GM18868 (cell line): ENCODE results near the gene RPS21.

ENCODE experiments used
- ATAC-seq: cut with Tn5 transposase; IDR thresholded peaks from one replicate; pipeline ENCODE4 v1.9.1; 2021; ENCODE audit warnings: mild to moderate bottlenecking, moderate library complexity; ENCODE audit not compliant: unreplicated experiment

RPS21 gene

DNA sequence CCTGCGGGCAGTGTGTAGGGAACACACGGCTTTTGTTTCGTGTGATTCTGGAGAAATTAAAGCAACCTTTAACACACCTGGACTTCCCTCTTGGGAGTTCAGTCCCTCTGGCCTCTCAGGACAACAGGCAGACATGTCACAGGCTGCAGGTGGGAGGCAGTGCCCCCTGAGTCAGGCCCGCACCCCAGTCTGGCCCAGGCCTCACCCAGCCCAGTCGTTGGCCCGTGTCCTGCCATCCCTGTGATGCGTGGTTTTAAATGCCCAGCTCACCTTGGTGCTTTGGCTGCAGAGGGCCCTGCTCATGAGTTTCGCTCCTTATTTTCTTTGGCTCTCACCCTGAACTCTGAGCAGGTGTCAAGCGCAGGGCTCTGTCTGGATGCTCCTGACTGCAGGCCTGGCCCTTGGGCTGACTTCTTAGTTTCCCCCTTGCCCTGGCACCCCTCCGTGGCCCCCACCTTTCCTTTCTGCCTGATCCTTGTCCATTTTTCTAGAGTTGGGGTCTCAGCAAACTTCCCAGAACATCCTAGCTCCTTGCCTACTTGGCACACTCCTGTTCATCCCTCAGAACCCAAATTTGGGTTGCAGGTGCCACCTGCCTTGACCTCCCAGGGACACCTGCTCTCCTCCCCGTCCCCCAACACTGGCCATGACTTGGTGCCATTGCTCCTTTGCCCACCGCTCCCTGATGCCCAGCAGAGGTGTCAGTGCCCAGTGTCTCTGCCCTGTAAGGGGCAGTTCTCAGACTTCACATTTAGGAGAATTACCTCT is 22.4 kb downstream of the RPS21 start:
- no peak for ATAC-seq

DNA sequence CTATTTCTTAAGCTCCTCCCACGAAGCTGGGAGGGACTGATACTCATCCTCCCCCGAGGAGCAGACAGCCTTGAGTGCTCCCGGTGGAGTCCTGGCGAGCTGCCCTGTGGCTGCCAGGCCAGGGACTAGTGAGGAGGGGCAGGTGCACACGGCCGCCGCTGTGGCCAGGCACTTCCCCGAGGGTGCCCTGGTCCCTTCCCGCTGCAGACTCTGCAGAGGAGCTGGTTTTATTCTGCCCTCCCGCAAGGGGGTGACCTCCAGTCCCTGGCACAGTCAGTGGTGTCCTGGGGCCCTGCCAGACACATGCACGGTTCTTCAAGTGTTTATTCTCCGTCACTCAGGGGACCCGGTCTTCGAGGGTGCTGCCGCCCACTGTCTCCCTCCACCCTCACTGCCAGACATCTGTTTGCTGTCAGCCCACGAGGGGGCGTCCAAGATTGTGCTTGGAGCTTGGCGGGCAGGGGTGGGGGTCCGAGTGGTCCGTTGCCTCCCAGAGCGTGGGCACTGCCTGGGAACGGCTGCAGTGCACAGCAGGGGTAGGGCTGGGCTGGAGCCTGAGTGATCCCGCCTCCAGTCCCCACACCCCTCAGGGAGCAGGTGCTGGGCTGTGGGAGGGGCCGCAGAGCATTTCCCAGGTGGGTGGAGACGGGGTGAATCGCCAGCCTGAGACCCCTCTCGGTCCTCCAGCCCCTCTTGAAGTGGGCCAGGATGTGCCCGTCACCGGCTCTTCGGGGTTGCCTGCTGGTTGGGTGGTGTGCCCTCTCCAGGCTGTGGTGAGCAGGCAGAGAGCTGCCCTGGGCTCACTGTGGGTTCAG is 23.2 kb downstream of the RPS21 start:
- no peak for ATAC-seq

DNA sequence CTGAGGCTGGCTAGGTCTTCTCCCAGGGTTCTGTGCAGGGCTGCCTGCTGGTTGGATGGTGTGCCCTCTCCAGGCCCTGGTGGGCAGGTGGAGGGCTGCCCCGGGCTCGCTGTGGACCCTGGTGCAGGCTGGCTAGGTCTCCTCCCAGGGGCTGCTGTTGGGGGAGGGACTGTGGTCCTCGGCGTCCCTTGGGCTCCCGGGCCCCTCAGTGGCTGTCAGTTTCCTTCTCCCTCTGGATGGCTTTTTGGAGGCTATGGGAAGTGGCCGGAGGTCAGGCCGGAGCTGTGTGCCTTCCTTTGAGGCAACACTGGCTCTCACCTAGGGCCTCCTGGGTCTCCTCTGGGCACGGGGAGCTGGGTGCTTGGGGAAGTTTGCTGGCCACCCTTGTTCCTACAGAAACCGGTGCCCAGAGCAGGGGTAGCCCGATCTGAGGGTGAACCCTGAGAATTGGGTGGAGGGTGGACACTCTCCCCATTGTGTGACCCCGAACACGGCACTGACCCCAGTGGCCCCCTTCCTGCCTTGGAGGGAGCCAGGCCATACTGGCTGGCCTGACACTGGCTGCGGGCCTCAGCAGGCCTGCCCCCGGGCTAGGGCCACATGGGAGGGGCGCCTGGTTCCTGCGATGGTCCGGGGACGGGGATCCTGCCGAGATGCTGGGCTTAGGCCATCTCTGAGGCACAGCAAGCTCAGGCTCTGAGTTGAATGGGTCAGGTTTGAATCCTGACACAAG is 24.0 kb downstream of the RPS21 start:
- ATAC-seq, result no peak

DNA sequence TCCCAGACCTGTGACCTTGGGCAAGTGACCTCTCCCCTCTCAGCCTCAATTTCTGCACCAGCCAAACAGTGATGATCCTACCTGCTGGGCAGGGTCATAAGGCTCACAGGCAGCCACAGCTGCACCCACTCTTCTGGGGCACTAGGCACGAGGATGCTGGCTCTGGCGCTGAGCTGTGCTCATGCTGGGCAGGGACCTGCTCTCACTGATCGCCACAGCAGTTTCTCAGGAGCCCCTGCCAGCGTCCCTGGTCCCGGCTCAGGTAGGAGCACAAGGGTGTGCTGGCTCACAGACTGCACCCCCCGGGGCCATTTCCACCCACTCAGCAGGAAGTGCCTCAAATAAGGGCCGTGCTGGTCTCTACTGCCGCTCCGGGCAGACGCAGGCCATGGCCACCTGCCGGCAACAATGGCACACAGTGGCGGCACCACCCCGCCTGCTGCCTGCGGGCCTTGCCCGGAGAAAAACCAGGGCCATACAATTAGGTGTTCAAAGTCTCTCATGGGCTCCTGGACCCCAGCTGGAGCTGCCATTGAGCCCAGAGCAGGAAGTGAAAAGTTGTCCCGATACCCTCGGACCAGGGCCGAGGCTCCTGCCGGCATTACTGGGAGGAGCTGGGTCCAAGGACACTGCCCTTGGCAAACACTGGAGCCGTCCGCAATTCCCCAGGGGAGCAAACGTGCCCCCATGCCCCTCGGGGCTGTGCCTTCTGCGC is 24.7 kb downstream of the RPS21 start:
- ATAC-seq, result no peak

DNA sequence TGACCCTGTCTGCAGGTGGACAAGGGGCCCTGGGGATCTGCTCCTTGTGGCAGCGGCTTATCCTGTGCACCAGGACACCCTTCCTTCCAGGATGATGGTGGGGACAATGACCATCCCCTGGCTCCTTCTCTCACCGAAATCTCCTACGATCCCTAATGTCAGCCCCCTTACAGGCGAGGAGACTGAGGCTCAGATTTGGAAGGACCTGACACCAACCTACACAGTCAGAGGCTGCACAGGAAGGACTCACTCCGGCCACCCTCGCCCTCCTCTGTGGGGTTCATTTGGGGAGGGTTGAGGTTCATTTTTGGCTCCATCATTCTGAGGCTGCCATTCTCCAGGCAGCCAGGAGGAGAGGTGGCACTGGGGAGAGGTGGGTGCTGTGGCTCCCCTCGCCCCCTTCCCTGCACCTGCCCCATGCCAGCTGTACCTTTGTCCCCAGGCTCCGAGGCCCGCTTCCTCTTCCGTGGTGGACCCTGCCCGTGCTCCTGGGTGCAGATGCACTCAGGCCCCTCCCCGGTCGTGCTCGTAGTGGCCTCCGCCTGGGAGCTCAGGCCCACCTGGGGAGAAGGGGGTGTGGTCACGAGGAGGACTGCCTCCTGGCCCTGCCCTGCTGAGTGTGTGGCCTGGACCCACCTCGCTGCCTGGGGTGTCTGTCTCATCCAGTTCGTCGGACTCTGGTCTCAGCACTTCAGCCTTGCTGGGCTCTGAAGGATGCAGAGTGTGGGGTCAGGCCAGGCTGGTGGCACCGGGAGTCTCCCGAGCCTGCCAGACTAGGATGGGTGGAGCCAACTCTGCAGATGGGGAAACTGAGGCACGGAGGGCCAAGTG is 25.5 kb downstream of the RPS21 start:
- no peak for ATAC-seq

DNA sequence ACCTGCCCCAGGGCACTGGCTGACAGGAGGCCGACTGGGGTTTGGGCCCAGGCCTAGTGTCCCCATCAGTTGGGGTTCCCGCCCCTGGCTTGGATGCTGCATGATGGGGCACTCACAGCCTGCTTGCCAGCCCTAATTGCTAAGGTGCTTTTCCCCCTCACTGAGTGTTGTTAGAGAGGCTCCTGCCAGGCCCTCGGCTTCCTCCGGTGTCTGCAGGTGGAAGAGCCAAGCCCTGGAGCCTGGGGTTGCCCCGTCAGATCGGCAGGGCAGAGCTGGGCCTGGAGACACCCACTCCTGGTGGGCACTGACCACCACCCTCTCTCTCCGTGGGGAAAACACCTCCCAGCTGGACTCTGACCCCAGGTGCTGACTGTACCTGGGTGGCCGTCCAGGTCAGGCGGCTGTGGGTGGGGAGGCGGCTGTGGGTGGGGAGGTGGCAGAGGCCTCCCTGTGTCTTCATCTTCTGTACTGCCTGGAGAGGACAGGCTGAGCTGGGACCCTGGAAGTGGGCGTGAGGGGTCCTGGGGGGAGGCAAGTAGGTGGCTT is 26.2 kb downstream of the RPS21 start:
- ATAC-seq, result no peak

DNA sequence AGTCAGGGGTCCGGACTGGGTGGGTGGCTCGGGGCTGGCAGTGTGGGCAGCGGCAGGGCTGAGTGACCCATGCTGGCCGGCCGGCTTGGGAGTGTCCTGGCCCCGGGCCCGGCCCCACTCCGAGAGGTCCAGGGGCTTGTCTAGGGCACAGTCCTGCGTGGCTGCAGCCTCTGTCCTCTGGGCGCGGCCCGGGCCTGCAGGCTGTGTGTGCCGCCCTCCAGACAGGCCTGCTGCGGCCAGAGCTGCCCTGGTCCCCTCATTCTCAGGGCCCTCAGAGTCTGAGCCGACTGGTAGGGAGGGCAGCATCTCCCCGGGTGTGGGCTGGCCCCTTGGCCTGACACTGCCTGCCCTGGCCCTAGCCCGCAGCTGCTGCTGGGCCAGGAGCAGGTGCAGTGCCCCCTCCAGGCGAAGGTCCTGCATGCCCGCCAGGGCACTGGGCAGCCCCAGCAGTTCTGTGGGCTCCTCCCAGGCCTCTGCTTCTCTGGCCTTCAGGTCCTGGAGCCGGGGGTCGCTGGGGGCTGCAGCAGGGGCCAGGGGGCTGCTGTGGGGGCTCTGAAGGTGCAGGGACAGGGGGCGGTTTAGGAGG is 27.1 kb downstream of the RPS21 start:
- ATAC-seq, result no peak

DNA sequence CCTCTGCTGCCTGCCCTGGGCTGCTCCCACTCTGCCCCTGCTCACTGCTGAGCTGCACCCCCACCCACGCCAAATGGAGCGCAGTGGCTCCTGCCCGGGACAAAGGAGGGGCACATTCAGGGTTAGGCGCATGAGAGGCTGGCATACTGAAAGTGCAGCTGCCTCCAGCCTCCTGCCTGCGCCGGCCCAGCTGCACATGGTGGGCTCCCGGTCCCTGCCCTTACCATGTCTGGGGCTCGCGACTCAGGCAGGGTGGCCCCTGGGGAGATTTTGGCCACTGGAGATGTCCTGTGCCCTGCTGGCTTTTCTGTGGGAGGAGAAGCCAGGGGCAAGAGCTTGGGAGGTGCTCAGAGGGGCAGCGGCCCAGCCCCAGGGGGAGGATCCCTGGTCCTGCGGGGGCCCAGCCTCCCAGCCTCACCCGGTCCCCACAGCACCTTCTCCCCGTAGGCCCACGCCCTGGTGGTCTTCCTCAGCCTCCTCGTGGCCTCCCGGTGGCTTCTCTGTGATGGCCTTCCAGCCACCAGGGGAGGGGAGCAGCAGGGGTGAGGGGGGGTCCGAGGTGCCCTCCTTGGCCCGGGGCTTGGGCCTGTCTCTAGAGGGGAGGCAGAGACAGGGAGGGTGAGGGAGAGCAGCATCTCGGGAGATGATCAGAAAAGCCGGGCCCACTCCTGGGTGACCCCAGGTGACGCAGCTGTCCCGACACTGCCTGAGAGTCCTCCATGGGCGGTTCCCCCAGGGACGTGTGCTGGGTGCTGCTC is 28.6 kb downstream of the RPS21 start:
- no peak for ATAC-seq

DNA sequence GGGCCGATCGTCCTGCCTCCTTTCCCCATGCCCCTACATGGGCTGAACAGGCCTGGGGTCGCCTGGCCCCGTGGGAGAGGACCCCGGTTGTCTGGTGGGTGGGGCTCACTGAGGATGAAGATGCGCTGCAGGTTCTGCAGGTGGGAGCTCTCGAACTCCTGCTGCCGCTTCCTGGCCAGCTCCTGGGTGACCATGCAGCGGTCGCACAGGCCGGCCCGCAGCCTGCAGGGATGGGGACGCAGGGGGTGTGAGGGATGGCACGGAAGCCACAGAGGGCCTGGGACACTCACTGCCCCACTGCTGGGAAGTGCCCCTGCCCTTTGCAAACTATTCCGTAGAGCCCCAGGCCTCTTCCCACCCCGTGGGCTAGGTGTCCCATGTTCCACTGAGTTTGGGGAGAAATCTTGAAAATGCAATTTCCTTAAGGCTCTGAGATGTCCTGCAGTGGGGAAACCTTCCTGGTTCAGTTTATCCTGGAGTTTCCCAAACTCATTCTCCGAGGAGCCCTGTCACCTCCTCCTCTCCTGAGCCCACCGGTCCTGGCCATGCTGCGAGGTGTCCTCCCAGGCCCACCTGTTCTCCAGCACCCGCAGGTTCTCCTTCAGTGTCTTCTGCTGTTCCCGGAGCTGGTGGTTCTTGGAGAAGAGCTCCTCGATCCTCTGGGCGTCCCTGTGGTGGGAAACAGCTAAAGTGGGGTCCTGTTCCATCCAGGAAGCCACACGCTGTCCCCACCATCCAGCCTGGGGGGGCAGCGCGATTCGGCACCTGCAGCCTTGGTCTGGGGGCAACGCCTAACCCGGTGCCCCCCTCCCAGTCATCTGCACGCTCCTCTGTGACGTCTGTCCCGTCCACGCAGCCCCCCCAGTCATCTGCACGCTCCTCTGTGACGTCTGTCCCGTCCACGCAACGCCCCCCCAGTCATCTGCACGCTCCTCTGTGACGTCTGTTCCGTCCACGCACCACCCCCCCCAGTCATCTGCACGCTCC is 30.0 kb downstream of the RPS21 start:
- no peak for ATAC-seq

DNA sequence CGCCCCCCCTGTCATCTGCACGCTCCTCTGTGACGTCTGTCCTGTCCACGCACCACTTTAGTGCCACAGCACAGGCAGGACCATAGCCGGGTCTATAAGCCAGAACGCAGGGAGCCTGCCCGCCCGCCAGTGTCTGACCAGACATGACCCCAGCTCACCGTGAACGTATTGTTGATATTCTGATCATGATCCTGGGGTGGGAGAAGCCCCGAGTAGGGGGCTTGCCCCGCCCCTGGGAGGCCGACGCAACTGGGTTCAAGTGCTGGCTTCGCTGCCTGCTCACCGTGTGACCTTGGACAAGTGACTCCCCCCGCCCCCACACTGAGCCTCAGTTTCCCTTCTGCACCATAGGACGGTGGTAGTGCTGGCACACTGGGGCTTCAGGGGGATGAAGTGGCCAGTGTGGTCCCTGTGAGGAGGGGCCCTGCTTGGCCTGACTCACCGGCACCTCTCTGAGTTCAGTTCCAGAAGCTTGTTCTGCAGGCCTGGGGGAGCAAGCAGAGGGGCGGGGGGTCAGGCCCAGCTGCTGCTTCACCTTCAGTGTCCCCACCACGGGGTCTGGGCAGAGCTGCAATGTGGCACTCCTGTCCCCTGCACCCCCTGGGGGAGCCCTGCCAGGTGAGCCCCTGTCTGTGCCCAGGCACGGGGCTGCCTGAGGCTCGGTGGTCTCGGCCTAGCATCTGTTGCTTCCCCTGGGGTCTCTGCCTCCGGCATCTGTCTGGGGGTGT is 31.2 kb downstream of the RPS21 start:
- no peak for ATAC-seq

DNA sequence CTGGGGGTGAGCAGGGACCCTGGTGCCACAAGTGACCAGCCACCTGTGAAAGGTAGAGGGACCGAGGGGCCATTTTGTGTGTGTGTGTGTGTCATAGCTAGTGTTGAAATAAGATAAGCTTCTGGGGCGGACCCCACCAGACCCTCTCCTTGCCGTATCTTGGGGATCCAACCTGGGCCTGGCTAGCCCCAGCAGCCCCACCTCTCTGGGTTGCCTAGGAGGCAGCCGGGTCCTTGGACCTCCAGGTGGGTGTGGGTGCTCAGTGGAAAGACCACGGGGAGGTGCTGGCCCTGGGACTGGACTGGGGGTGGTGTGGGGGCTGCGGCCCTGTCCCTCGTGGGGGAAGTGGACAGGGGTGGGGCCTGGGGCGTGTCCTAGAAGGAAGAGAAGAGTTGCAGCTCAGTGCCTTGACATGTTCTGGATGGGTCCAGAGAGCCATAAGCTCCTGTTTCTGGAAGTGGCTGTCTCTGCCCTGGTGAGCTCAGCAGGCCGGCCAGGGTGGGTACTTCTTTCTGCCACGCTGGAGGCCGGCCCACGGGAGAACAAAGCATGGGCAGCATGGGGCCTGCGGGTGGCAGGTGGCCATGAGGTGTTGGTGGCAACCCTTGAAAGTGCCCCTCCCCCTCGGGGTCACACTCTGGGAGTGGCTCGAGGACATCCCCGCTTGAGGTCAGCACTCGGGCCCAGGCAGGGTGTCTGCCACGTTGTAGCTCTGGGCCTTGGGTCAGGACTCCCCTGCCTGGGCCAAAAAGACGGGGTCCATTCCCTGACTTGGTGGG is 32.0 kb downstream of the RPS21 start:
- no peak for ATAC-seq

DNA sequence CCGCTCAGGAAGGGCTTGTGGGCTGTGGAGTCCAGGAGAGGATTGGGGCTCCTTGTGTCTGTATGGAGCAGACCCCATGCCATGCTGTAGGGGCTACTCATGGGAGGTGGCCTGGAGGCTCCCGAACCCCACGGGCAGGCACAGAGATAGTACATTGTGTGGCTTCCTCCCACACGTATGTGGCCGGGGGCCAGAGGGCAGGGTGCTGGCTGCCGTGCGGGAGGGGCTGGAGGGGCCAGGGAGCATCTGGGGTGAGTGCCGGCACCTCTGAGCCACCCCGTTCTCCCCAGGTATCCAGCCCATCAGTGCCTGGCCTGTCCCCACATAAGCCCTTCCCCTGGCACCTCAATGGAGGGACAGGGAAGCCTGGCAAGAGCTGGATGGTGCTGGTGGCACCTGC is 32.9 kb downstream of the RPS21 start:
- ATAC-seq, result no peak

DNA sequence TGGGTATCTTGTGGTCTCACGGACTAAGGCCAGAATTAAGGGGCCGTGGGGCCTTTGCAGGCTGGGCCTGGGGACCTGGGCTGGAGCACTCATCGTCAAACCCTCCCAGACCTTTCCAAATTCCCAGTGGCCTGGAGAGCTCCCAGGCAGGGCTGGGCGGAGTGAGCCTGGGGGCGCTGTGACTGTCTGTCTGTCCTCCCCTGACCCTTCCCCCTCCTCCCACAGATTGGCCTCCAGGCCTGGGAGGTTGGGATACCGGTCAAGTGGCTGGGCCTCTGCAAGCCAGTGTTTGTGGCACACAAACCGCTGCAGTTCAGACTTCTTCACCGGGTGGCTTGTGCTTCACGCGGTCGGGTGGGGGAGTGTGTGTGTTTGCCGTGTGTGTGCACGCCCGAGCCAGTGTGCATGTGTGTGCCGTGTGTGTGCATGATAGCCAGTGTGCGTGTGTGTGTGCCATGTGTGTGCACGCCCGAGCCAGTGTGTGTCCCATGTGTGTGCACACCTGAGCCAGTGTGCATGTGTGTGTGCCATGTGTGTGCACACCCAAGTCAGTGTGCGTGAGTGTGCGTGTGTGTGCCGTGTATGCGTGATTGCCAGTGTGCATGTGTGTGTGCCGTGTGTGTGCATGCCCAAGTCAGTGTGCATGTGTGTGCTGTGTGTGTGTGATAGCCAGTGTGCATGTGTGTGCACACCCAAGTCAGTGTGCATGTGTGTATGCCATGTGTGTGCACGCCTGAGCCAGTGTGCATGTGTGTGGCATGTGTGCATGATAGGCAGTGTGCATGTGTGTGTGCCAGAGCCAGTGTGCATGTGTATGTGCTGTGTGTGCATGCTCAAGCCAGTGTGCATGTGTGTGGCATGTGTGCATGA is 34.2 kb downstream of the RPS21 start:
- ATAC-seq, result no peak

DNA sequence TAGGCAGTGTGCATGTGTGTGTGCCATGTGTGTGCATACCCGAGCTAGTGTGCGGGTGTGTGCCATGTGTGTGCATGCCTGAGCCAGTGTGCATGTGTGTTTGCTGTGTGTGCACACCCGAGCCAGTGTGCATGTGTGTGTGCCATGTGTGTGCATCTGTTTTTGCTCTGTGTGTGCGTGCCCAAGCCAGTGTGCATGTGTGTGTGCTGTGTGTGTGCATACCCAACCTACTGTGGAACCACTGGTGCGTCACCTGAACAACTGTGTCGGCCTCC is 34.8 kb downstream of the RPS21 start:
- no peak for ATAC-seq

DNA sequence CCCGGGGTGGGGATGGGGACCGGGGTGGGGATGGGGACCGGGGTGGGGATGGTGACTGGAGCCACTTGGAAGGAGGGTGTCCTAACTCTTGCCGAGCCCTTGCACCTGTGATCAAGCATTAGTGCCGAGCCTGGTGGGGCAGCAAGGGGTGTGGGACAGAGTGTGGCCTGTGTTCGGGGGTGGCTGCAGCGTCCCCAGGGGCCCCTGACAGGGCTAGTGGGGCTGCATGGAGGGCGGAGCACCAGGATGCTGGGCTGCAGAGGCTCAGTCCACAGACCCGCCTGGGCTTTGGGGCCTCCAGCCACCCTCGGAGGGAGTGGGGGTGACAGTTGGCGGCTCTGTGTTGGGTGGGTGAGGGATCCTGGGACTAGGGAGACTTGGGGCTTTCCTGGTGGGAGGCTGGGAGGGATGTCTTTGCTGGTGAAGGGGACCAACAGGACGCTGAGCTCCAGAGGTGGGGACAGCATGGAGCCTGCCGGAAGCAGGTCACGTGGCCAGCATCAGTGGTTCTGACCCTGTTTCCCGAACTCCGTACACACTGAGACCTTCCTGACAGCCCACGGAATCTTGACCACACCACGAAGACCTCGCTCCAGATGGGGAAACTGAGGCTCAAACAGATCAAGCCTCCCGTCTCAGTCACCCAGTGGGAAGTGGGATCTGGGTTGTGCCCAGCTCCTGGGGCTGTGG is 35.9 kb downstream of the RPS21 start:
- ATAC-seq, result no peak
